Neural crest cell (in vitro differentiated cells): ENCODE results near the gene MARCHF2. TPM values are rescaled to one million over a fixed set of nuclear protein-coding genes. Genes with fewer than 3 reads are reported as not detected.
"Not testable (repeated sequence)": the region's sequence is repeated elsewhere in the genome, so short reads cannot be mapped to it uniquely, and the experiment has no call there.

Experiments used
- DNase-seq: peaks from one replicate; pipeline ENCODE4 v3.0.0; 2021; ENCODE audit warnings: low read depth, mixed read lengths, low spot score
- H3K27ac Mint-ChIP-seq: one replicate; pipeline ENCODE4 v1.8.0; 2021; ENCODE audit warnings: mild to moderate bottlenecking, mixed read lengths; ENCODE audit not compliant: unreplicated experiment
- H3K27me3 Mint-ChIP-seq: 2 replicates; pipeline ENCODE4 v1.8.0; 2021; ENCODE audit warnings: low read depth, mild to moderate bottlenecking, mixed read lengths
- H3K36me3 Mint-ChIP-seq: 2 replicates; pipeline ENCODE4 v1.8.0; 2021; ENCODE audit warnings: low read depth, mild to moderate bottlenecking, mixed read lengths
- H3K4me1 Mint-ChIP-seq: 2 replicates; pipeline ENCODE4 v1.8.0; 2021; ENCODE audit warnings: mixed read lengths
- H3K4me3 Mint-ChIP-seq: one replicate; pipeline ENCODE4 v1.8.0; 2021; ENCODE audit warnings: mild to moderate bottlenecking, mixed read lengths
- H3K9me3 Mint-ChIP-seq: 2 replicates; pipeline ENCODE4 v1.8.0; 2021; ENCODE audit warnings: mixed read lengths
- total RNA-seq: library from RNA; stranded (reverse); gene quantifications from 2 replicates; pipeline ENCODE4 v1.2.1, GENCODE V29; 2021
- TF ChIP-seq, protein P1 (sequence below): fragments of 200-600 bp; sonication (generic); conservative IDR thresholded peaks from 2 replicates; pipeline ENCODE4 v1.5.0; 2021; ENCODE audit warnings: antibody characterized with exemption, mild to moderate bottlenecking

MARCHF2 gene
- total RNA-seq, 1 donor from 2014 or later = 13.6 TPM

DNA sequence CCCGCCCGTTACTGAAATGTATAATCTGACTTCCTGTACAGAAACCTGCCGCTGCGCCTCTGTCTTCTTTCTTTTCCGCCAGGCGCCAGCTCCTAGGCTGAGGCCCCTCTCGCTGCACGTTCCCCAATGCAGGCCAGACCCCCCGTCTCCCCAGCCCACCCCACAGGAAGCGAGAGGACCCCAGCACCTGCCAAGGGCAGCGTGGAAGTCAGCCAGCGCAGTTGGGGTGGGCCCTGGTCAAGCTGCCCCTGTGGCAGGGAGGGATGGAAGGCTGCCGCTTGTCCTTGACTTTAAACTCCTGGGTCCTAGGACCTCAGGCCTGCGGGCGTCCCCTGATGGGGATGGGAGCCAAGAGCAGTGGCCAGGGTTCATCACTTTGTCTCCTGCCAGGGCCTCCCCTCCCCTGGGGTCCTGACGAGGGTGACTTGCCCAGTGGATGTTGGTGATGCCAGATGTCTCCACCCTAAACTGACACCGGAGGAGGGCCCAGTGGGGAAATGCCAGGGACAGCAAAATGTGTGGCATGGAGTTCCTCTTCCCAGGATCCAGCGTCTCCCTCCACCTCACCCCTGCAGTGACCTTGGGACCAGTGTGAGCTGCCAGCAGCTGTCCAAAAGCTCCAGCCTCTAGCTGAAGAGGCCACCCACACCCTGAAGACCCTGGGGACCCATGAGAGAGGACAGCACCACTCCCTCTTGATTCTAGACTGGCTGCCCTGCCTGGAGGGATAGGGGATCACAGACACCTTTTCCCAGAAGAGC, 8.5 kb upstream of the MARCHF2 start:
- Mint-ChIP-seq H3K4me3 (no peak overlapping the region), H3K36me3 (no peaks in the 10 kb centered on the region), H3K9me3 (no peaks in the 10 kb centered on the region), H3K27ac (no peak overlapping the region), H3K4me1 (no peaks in the 10 kb centered on the region), H3K27me3 (no peaks in the 10 kb centered on the region)
- TF ChIP-seq, protein P1, sequence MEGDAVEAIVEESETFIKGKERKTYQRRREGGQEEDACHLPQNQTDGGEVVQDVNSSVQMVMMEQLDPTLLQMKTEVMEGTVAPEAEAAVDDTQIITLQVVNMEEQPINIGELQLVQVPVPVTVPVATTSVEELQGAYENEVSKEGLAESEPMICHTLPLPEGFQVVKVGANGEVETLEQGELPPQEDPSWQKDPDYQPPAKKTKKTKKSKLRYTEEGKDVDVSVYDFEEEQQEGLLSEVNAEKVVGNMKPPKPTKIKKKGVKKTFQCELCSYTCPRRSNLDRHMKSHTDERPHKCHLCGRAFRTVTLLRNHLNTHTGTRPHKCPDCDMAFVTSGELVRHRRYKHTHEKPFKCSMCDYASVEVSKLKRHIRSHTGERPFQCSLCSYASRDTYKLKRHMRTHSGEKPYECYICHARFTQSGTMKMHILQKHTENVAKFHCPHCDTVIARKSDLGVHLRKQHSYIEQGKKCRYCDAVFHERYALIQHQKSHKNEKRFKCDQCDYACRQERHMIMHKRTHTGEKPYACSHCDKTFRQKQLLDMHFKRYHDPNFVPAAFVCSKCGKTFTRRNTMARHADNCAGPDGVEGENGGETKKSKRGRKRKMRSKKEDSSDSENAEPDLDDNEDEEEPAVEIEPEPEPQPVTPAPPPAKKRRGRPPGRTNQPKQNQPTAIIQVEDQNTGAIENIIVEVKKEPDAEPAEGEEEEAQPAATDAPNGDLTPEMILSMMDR = no peak
- DNase-seq = no peak

DNA sequence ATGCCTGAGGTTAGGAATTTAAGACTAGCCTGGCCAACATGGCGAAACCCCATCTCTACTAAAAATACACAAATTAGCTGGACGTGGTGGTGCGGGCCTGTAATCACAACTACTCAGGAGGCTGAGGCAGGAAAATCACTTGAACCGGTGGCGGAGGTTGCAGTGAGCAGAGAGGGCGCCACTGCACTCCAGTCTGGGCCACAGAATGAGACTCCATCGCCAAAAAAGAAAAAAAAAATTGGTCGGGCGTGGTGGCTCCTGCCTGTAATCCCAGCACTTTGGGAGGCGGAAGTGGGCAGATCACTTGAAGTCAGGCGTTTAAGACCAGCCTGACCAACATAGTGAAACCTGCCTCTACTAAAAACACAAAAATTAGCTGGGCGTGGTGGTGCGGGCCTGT, 2.4 kb upstream of the MARCHF2 start:
- H3K36me3 Mint-ChIP-seq, DNase-seq, H3K4me1 Mint-ChIP-seq, H3K27me3 Mint-ChIP-seq, H3K4me3 Mint-ChIP-seq, H3K9me3 Mint-ChIP-seq: not testable (repeated sequence)
- H3K27ac Mint-ChIP-seq = peak overlapping the region; percentile 35

DNA sequence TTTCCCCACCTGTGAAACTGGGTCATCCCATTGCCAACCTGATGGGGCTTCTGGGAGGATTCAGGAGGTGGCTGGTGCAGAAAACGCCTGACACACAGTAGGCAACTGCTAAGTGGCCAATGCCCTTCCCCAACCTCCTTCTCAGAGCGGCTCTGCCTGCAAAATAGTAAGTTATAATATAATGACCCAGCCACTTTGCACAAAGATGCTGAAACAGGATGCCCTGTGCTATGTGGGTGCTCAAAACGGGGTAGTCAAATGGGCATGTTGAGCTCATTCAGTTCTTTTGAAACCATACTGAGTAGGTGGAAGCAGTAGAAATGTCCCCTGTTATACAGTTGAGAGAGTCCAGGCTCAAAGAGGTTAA, 507 bp downstream of the MARCHF2 start:
- Mint-ChIP-seq H3K27ac (no peak overlapping the region), H3K9me3 (no peaks in the 10 kb centered on the region), H3K4me3 (peak overlapping the region; percentile 74), H3K4me1 (peaks cover 8% of the 10 kb centered on the region), H3K27me3 (no peaks in the 10 kb centered on the region), H3K36me3 (no peaks in the 10 kb centered on the region)
- TF ChIP-seq, protein P1 = no peak
- no peak for DNase-seq

DNA sequence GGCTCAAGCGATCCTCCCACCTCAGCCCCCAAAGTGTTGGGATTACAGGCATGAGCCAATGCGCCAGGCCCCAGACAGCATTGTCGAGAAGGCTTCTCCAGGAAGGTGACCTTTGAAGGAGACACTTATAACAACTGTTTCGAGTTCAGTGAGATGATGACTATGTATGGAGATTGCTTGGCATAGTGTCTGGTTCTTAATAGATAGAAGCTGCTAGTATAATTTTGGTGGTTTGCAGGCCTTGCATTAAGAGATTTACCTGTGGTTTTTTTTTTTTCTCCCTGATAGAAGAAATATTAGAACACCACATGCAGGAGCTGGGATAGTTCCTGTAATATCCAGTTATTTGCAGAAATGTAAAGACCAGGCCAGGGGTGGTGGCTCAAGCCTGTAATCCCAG, 3.7 kb downstream of the MARCHF2 start:
- Mint-ChIP-seq H3K4me1 (peaks cover 8% of the 10 kb centered on the region), H3K9me3 (no peaks in the 10 kb centered on the region), H3K27me3 (no peaks in the 10 kb centered on the region), H3K36me3 (no peaks in the 10 kb centered on the region), H3K4me3 (no peak overlapping the region), H3K27ac (no peak overlapping the region)
- no peak for DNase-seq
- TF ChIP-seq, protein P1 = no peak

DNA sequence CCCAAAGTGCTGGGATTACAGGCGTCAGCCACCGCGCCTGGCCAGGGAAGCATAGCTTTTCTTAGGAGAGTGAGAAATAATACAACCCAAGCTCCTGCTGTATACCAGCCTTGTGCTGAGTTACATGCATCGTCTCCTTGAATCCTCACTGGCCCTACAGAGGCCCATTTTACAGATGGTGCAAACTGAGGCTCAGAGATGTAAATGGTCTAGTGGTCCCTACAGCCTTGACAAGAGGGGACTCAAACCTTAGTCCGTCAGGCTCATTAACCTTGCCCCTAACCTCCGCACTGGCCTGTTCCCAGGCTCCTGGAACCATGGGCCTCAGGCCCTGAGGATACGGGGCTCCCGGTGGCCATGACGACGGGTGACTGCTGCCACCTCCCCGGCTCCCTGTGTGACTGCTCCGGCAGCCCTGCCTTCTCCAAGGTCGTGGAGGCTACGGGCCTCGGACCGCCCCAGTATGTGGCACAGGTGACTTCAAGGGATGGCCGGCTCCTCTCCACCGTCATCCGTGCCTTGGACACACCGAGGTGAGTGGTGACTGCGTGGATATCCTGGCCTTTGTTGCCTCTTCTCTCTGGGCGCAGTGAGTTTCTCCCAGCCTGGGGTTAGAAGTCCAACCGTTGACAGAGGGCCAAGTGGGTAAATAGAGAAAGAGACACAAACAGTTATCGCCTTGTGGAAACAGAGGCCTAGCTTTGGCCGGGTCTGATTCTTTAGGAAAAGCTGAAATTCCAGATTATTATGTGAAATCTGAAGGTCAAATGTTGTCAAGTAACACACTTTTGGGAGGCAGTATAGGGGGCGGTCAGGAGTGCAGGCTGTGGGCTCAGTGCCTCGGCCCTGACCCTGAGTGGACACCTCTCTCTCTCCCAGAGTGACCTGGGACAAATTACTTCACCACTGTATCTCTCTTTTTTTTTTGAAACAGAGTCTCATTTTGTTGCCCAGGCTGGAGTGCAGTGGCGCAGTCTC, 8.7 kb downstream of the MARCHF2 start:
- H3K27ac Mint-ChIP-seq = no peak overlapping the region
- H3K4me1 Mint-ChIP-seq = peaks cover 15% of the 10 kb centered on the region
- no peaks in the 10 kb centered on the region for H3K36me3 Mint-ChIP-seq
- no peak overlapping the region for H3K4me3 Mint-ChIP-seq
- no peaks in the 10 kb centered on the region for H3K27me3 Mint-ChIP-seq
- TF ChIP-seq, protein P1 = no peak
- DNase-seq = no peak
- no peaks in the 10 kb centered on the region for H3K9me3 Mint-ChIP-seq
